K562 (cell line): Measurements from ENCODE around the gene FKRP. TPM values are rescaled to one million over a fixed set of nuclear protein-coding genes. Genes with fewer than 3 reads are reported as not detected.

Experiments
- HSF4 ChIP-seq: fragments of 250-450 bp; sonication (Bioruptor Pico); IDR thresholded peaks from 2 replicates; pipeline ENCODE4 v2.1.2; 2022; ENCODE audit warnings: mild to moderate bottlenecking, moderate library complexity, borderline replicate concordance
- L3MBTL2 ChIP-seq: fragments of 450-650 bp; IDR thresholded peaks from 2 replicates; pipeline ENCODE4 v1.6.1; 2016; ENCODE audit warnings: mild to moderate bottlenecking, moderate library complexity
- MCM7 ChIP-seq, 2 experiments: fragments of 450-650 bp; IDR thresholded peaks; 2 replicates each; pipeline ENCODE4 v1.6.1; 2016 to 2018
- NCOA1 ChIP-seq: fragments of 450-650 bp; IDR thresholded peaks from 2 replicates; pipeline ENCODE4 v1.6.1; 2016; ENCODE audit warnings: low read depth
- POLR3A ChIP-seq: IDR thresholded peaks from 2 replicates; pipeline ENCODE4 v1.6.1; 2011; ENCODE audit warnings: borderline replicate concordance, mild to moderate bottlenecking, moderate library complexity; ENCODE audit not compliant: insufficient read length, insufficient read depth; ENCODE audit errors: extremely low read depth
- RNF2 ChIP-seq: sonication (generic); IDR thresholded peaks from 2 replicates; pipeline ENCODE4 v1.6.1; 2016
- SIN3A ChIP-seq, 2 experiments: fragments of 150-350 bp in 1 of 2; IDR thresholded peaks; 2 replicates each; pipeline ENCODE4 v1.6.1; 2011 to 2016; ENCODE audit warnings: borderline replicate concordance in 2 of 2, low read depth in 2 of 2, low read length in 2 of 2, mild to moderate bottlenecking in 2 of 2, moderate library complexity in 2 of 2; ENCODE audit not compliant: control insufficient read depth in 1 of 2
- SMAD1 ChIP-seq: fragments of 150-350 bp; IDR thresholded peaks from 2 replicates; pipeline ENCODE4 v1.6.1; 2014; ENCODE audit warnings: low read length, low read depth; ENCODE audit not compliant: partially characterized antibody
- SMAD3 ChIP-seq: fragments of 450-650 bp; formaldehyde crosslinking; conservative IDR thresholded peaks from 2 replicates; pipeline ENCODE4 v1.4.0; 2020; ENCODE audit warnings: mild to moderate bottlenecking
- SREBF2 ChIP-seq: sonication (generic); formaldehyde crosslinking; IDR thresholded peaks from 2 replicates; pipeline ENCODE4 v1.4.0; 2020; ENCODE audit warnings: mild to moderate bottlenecking, missing genetic modification reagents
- STAG1 ChIP-seq: sonication (generic); formaldehyde crosslinking; IDR thresholded peaks from 2 replicates; pipeline ENCODE4 v1.5.0; 2020; ENCODE audit warnings: missing genetic modification reagents, borderline replicate concordance
- TRIM28 ChIP-seq: fragments of 450-650 bp; IDR thresholded peaks from 2 replicates; pipeline ENCODE4 v1.6.1; 2017
- ZNF143 ChIP-seq: sonication (generic); formaldehyde crosslinking; IDR thresholded peaks from 2 replicates; pipeline ENCODE4 v1.9.0; 2022; ENCODE audit warnings: mild to moderate bottlenecking, missing genetic modification reagents
- ZZZ3 ChIP-seq: fragments of 450-650 bp; IDR thresholded peaks from 2 replicates; pipeline ENCODE4 v1.6.1; 2016; ENCODE audit warnings: antibody characterized with exemption, mild to moderate bottlenecking, moderate library complexity
- polyA plus RNA-seq, 8 experiments: library from polyadenylated mRNA; depleted of rRNA in 4 of 8; stranded (reverse) in 5 of 8; unstranded in 3 of 8; fragments of >200 nt; fragmentation: Nextera tagmentation in 2 of 8; fragmentation: Illumina TruSeq in 1 of 8; extraction: Ambion mirVana in 2 of 8; extraction: Trizol in 1 of 8; gene quantifications; 2 replicates each; pipeline versions ENCODE4 v1.2.1 to v1.2.3, GENCODE V29; 2011 to 2014; ENCODE audit warnings: inconsistent platforms in 1 of 8, missing spikeins in 1 of 8
- total RNA-seq, 7 experiments: library from RNA; depleted of rRNA in 6 of 7; stranded (reverse); fragments of >200 nt in 6 of 7; fragmentation: Illumina TruSeq in 2 of 7; extraction: Trizol in 2 of 7; gene quantifications; 2 replicates each; pipeline versions ENCODE4 v1.2.1 to v1.2.3, GENCODE V29; 2011 to 2021; ENCODE audit warnings: low replicate concordance in 1 of 7
- TF ChIP-seq, protein P1 (sequence below): fragments of 450-650 bp; IDR thresholded peaks from 2 replicates; pipeline ENCODE4 v1.6.1; 2017; ENCODE audit warnings: antibody characterized with exemption, mild to moderate bottlenecking
- TF ChIP-seq, protein P2 (sequence below), 2 experiments: IDR thresholded peaks; 2 replicates each; pipeline ENCODE4 v1.6.1; 2011; ENCODE audit warnings: borderline replicate concordance in 1 of 2, control low read depth in 1 of 2, low read depth in 1 of 2, low read length in 1 of 2, mild to moderate bottlenecking in 1 of 2, mixed read lengths in 1 of 2, moderate library complexity in 1 of 2; ENCODE audit not compliant: insufficient read depth in 1 of 2, insufficient read length in 1 of 2, poor library complexity in 1 of 2, severe bottlenecking in 1 of 2; ENCODE audit errors: extremely low read depth in 1 of 2
- TF ChIP-seq, protein P3 (sequence below): fragments of 250-450 bp; sonication (Bioruptor Pico); IDR thresholded peaks from 2 replicates; pipeline ENCODE4 v1.6.1; 2021; ENCODE audit warnings: mild to moderate bottlenecking
- TF ChIP-seq, protein P4 (sequence below), 2 experiments: fragments of 450-650 bp; IDR thresholded peaks; 2 replicates each; pipeline ENCODE4 v1.6.1; 2016
- TF ChIP-seq, protein P5 (sequence below): fragments of 450-650 bp; IDR thresholded peaks from 2 replicates; pipeline ENCODE4 v1.6.1; 2016; ENCODE audit warnings: missing biosample characterization, missing genetic modification characterization

The FKRP gene
- total and polyA plus RNA-seq, 9 of the 15 experiments (the other 6 are each of a cell fraction or from before 2014, with no cell fraction given) = 0.68 to 16.1 (median 6.5) TPM

DNA sequence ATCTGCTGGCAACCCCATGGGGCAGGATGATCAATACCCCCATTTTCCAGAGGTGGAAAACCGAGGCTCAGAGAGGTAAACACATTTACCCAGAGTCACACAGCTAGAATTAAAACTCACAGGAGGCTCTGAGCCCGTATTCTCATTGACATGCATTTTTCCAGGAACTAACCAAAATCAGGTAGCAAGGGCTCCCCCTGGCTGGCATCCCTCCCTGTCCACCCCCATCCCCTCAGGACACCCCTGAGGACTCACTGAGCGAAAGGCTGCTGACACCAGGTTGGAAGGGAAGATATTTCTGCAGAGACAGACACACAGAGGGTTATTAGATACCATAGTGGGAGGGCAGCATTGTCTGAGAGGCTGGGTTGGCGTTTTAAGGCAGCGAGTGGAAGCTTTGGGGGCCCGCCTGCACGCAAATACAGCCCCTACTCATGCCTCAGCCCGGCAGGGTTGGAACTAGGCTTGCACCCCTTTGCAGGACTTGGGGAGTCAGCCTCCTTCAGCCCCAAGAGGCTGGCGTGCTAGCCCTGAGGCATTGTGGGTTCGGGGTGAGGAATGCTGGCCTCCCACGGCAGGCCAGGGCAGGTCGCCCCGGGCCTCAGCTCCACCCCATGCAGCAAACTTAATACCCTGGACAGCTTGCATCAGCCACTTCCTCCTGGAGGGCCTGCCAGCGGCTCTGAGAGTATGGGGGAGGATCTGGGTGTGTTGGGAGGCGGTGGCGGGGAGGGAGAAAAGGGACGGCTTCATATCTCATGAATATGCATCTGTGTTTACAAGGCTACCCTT lies 38.6 kb downstream of the FKRP start (continued):
- TF ChIP-seq, protein P1, sequence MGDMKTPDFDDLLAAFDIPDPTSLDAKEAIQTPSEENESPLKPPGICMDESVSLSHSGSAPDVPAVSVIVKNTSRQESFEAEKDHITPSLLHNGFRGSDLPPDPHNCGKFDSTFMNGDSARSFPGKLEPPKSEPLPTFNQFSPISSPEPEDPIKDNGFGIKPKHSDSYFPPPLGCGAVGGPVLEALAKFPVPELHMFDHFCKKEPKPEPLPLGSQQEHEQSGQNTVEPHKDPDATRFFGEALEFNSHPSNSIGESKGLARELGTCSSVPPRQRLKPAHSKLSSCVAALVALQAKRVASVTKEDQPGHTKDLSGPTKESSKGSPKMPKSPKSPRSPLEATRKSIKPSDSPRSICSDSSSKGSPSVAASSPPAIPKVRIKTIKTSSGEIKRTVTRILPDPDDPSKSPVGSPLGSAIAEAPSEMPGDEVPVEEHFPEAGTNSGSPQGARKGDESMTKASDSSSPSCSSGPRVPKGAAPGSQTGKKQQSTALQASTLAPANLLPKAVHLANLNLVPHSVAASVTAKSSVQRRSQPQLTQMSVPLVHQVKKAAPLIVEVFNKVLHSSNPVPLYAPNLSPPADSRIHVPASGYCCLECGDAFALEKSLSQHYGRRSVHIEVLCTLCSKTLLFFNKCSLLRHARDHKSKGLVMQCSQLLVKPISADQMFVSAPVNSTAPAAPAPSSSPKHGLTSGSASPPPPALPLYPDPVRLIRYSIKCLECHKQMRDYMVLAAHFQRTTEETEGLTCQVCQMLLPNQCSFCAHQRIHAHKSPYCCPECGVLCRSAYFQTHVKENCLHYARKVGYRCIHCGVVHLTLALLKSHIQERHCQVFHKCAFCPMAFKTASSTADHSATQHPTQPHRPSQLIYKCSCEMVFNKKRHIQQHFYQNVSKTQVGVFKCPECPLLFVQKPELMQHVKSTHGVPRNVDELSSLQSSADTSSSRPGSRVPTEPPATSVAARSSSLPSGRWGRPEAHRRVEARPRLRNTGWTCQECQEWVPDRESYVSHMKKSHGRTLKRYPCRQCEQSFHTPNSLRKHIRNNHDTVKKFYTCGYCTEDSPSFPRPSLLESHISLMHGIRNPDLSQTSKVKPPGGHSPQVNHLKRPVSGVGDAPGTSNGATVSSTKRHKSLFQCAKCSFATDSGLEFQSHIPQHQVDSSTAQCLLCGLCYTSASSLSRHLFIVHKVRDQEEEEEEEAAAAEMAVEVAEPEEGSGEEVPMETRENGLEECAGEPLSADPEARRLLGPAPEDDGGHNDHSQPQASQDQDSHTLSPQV = peak; percentile 60; the same call in 1 of the 2 replicates
- TF ChIP-seq, protein P2, sequence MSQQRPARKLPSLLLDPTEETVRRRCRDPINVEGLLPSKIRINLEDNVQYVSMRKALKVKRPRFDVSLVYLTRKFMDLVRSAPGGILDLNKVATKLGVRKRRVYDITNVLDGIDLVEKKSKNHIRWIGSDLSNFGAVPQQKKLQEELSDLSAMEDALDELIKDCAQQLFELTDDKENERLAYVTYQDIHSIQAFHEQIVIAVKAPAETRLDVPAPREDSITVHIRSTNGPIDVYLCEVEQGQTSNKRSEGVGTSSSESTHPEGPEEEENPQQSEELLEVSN (IDR thresholded peaks at IDR 0.05; ENCODE audit: borderline replicate concordance in 1 of 2, extremely low read depth in 1 of 2, insufficient read depth in 1 of 2, insufficient read length in 1 of 2, low read depth in 1 of 2, low read length in 1 of 2, poor library complexity in 1 of 2, severe bottlenecking in 1 of 2) = no peak
- no peak for TF ChIP-seq POLR3A
- TF ChIP-seq ZNF143 (CRISPR knock-in tag) = peak; percentile 68
- TF ChIP-seq SREBF2 (CRISPR knock-in tag) = no peak
- peak; percentile 90 for TF ChIP-seq RNF2
- no peak for TF ChIP-seq HSF4 (CRISPR knock-in tag)
- TF ChIP-seq, protein P3, sequence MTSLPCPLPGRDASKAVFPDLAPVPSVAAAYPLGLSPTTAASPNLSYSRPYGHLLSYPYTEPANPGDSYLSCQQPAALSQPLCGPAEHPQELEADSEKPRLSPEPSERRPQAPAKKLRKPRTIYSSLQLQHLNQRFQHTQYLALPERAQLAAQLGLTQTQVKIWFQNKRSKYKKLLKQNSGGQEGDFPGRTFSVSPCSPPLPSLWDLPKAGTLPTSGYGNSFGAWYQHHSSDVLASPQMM (CRISPR knock-in tag) = no peak
- TF ChIP-seq, protein P4, sequence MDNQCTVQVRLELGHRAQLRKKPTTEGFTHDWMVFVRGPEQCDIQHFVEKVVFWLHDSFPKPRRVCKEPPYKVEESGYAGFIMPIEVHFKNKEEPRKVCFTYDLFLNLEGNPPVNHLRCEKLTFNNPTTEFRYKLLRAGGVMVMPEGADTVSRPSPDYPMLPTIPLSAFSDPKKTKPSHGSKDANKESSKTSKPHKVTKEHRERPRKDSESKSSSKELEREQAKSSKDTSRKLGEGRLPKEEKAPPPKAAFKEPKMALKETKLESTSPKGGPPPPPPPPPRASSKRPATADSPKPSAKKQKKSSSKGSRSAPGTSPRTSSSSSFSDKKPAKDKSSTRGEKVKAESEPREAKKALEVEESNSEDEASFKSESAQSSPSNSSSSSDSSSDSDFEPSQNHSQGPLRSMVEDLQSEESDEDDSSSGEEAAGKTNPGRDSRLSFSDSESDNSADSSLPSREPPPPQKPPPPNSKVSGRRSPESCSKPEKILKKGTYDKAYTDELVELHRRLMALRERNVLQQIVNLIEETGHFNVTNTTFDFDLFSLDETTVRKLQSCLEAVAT (IDR thresholded peaks at IDR 0.05) = peak; percentile 26 to 27; a peak in 2 of 4 replicates
- TF ChIP-seq STAG1 = no peak
- TF ChIP-seq MCM7 (IDR thresholded peaks at IDR 0.05) = no peak
- TF ChIP-seq L3MBTL2 = peak; percentile 48; the same call in 1 of the 2 replicates
- no peak for TF ChIP-seq SMAD3 (CRISPR knock-in tag)
- no peak for TF ChIP-seq ZZZ3
- peak; percentile 41 to 82; a peak in 2 of 4 replicates for TF ChIP-seq SIN3A (IDR thresholded peaks at IDR 0.05; ENCODE audit: borderline replicate concordance in 2 of 2, control insufficient read depth in 1 of 2, low read depth in 2 of 2, low read length in 2 of 2)
- peak; percentile 42 for TF ChIP-seq SMAD1
- TF ChIP-seq NCOA1 = peak; percentile 58
- TF ChIP-seq, protein P5, sequence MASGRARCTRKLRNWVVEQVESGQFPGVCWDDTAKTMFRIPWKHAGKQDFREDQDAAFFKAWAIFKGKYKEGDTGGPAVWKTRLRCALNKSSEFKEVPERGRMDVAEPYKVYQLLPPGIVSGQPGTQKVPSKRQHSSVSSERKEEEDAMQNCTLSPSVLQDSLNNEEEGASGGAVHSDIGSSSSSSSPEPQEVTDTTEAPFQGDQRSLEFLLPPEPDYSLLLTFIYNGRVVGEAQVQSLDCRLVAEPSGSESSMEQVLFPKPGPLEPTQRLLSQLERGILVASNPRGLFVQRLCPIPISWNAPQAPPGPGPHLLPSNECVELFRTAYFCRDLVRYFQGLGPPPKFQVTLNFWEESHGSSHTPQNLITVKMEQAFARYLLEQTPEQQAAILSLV (tag) = peak; percentile 55
- no peak for TF ChIP-seq TRIM28
